ENCODE results near the gene CLMP.

The CLMP gene

DNA sequence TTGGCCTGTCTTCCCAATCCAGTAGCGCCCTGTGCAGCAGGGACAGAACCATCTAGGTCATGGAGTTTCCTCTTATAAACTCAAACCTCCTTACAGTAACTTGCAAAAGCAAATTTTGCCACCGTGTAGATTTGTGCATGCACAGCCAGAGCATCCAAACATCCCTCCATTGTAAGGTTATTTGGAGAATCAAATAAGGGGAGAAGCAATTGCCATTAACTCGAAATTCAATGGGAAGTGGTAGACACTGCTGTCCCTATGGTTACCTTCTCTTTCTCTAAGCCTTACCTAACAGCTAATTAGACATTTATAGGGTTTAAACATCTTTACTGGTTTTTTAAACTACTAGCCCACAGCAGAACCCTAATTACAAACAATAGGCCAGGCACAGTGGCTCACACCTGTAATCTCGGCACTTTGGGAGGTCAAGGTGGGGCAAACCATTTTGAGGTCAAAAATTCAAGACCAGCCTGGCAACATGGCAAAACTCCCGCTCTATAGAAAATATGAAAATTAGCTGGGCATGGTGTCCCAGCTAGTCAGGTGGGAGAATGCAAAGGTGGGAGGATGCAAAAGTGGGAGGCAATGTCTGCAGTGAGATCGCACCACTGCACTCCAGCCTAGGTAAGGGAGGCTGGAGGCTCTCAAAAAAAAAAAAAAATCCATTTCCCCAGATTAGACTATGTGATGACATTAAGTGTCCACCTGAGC, 139.7 kb downstream of the CLMP start:
- no peak for DNase-seq (ENCODE audit: low read depth)

- no peak for DNase-seq (ENCODE audit: low read depth)
Measured at GRCh38 chr11:123054301-123055065, 140.6 kb downstream of the CLMP start.

GRCh38 chr11:123052901-123053721, 141.9 kb downstream of the CLMP start:
- no peak for DNase-seq (ENCODE audit: low read depth)

DNA sequence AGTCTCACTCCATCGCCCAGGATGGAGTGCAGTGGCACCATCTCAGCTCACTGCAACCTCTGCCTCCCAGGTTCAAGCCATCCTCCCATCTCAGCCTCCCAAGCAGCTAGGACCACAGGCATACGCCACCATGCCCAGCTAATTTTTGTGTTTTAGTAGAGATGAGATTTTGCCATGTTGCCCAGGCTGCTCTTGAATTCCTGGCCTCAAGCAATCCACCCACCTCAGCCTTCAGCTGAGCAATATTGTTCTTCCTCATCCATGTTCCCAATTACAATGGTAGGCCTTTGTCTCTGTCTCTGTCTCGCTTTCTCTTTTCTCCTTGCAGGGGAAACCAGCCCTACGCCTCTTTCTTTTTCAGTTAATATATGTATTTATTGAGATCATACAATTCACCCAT, 143.4 kb downstream of the CLMP start:
- DNase-seq (ENCODE audit: low read depth), result no peak

DNA sequence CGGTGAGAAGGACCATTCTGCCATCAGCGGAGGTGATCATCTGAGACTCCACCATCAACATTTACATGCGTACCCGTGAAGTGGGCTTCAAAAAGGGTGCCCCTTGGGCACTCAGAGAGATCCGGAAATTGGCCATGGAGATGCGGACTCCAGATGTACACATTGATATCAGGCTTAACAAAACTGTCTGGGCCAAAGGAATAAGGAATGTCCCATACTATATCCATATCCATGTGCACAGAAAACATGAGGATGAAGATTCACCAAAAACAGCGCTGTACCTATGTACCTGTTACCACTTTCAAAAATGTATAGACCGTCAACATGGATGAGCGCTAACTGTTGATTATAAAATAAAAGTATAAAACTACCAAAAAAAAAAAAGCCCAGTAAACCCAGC, 143.9 kb downstream of the CLMP start:
- DNase-seq (ENCODE audit: low read depth), result no peak

- DNase-seq (ENCODE audit: low read depth), result no peak
Measured at GRCh38 chr11:123047947-123048293, 147.1 kb downstream of the CLMP start.

DNA sequence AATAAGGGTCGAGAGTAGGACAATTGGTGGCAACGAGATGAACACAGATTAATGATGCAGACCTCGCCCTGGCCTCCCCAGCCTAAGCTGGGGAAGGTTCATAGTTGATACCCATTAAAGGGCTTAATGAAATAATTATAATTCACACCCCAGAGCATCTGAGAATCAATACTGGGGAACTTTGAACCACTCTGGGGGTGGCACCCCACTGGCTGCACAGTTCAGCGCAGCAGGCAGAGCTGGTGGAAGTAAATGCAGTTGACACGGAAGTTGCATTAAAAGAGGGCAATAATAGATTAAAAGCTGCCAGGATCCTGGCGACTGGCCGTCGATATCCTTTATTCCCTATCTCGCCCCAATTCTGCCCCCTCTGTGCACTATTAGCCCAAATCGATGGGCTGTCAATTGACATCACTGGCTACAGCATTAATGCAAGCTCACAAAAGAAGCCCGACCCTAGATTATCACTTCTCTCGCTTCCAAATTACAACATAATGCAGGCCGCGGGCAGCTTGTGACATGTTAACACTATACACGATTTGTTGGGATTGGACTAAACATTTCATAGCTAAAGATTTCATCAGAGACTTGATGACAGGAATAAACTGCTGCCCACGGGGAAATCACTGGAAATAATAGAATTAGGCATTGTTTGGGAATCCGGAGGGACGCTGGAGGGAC, 147.6 kb downstream of the CLMP start:
- DNase-seq (ENCODE audit: low read depth), result no peak

DNA sequence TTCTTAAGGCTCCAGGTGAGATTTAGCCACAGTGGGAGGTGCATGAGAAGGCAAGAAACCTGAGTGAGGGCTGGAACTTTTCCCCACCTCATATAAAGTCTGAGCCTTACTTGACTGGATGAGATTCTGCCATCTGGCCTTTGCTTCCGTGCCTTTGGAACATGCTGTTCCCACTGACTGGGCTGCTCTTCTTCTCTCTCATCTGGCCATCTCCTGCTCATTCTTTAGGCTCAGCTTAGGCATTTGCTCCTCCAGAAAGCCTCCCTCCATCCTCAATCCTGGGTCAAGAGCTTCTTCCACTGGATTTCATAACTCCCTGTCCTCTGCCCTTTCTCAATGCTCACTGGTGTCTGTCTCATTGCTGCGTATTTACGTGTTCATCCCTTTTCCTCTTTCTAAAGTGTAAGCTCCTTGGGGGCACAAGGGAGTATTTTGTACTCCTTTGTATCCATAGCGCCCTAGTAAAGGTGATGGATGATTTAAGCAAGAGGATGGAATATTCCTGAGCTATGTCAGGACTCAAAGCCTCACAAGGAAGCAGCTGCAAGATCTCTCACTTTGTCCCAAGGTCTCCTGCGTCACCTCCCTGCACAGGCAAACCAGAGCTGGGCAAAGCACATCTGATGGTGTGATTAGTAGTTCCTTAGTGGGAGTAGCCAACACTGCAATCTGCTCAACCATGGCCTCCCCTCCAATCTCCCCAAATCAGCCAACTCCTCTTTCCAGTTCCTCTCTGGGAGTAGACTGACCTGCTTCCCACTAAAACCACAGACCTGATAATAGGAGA, 148.4 kb downstream of the CLMP start:
- DNase-seq (ENCODE audit: low read depth), result no peak

DNA sequence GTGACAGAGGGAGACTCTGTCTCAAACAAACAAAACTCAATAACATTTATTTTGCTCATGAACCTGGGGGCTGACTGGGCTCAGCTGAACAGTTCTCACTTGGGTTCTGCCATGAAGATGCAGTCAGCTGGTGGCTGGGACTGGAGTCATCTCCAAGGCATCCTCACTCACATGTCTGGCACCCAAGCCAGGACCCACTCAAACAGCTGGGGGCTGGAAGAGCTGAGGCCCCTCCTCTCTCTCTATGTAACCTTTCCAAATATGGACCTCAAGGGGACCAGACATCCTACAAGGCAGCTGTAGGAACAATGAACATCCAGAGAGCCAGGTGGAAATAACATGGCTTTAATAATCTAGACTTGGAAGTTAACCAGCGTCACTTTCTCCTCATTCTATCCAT, 149.9 kb downstream of the CLMP start:
- no peak for DNase-seq (ENCODE audit: low read depth)

DNA sequence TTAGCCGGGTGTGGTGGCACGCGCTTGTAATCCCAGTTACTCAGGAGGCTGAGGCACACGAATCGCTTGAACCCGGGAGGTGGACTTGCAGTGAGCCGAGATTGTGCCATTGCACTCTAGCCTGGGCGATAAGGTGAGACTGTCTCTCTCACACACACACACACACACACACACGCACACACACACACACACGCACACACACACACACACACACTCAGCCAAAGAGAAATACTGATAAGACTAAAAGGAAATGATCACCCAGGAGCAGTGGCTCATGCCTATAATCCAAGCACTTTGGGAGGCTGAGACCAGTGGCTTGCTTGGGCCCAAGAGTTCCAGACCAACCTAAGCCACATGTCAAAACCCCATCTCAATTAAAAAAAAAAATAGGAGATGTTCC, 153.9 kb downstream of the CLMP start:
- no peak for DNase-seq (ENCODE audit: low read depth)

- DNase-seq (ENCODE audit: low read depth), result no peak
Measured at GRCh38 chr11:123040111-123040432, 155.0 kb downstream of the CLMP start.

DNA sequence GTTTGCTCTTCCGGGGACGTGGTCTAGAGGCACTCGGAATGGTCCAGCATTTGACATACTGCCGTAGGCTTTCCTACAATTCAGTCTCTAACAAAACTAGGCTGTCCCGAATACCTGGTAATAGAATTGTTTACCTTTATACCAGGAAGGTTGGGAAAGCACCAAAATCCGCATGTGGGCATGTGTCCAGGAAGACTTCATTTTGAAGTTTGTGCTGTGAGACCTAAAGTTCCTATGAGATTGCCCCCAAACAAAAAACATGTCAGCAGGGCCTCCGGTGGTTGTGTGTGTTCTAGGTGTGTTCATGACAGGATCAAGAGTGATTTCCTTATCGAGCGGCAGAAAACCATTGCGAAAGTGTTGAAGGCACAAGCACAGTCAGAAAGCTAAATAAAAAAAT, 159.2 kb downstream of the CLMP start:
- DNase-seq (ENCODE audit: low read depth), result no peak

DNA sequence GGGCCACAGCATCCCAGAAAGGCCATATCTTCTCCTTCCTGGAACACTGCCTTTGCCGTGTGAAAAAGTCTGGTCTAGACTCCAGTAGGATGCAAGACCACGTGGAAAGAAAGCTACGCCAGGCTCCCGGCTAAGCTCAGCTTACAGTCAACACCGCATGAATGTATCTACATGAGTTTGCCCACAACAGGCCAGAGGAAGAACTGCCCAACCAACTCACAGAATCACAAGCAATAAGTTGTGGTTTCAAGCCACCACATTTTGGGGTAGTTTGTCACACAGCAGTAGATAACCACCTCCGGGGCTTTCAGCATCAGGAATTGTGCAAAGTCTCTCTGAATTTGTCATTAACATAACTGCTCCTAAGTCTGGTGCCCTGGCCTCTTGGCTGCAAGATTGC, 160.5 kb downstream of the CLMP start:
- DNase-seq (ENCODE audit: low read depth), result no peak

GRCh38 chr11:123033895-123034294, 161.2 kb downstream of the CLMP start:
- no peak for DNase-seq (ENCODE audit: low read depth)

DNA sequence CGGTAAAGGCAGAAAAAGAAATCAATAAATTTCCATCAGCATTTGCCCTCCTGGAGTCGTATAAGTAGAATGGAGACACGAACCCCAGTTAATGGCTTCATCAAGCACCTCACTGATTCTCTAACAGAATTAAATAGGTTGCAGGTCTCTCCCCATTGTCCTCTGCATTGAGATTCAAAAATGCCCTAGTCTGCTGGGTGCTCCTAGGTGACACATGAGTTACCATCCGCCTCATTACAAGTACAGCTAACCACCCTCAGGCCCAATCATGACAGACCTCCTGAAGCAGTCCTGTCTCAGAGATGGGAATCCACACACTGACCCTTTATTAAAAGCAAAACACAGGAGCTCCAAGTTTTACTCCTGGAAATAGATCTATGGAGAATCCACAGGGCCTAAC, 164.5 kb downstream of the CLMP start:
- no peak for DNase-seq (ENCODE audit: low read depth)

- DNase-seq (ENCODE audit: low read depth), result no peak
Measured at GRCh38 chr11:123020968-123021367, 174.1 kb downstream of the CLMP start.

Measured in activated T-helper 1 cell treated with Interleukin-2 at 50 U/mL for 16 hours (primary cell).